Measurements from ENCODE around the gene CLASP2.

DNA sequence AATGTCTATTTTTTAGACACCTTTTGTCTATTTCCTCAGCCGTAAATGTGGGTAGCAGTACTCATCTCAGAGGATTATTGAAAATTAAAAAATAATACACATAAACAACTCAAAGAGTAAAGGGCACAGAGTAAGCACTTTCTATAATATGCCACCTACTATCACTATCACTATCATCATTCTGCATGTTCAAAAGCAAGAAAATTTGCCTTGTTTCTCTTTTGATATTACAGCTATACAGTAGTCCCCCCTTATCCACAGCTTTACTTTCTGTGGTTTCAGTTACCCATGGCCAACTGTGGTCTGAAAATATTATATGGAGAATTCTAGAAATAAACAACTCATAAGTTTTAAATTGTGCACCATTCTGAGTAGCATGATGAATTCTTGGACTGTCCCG is 27.7 kb downstream of the CLASP2 start:
- TF ChIP-seq, protein P1, sequence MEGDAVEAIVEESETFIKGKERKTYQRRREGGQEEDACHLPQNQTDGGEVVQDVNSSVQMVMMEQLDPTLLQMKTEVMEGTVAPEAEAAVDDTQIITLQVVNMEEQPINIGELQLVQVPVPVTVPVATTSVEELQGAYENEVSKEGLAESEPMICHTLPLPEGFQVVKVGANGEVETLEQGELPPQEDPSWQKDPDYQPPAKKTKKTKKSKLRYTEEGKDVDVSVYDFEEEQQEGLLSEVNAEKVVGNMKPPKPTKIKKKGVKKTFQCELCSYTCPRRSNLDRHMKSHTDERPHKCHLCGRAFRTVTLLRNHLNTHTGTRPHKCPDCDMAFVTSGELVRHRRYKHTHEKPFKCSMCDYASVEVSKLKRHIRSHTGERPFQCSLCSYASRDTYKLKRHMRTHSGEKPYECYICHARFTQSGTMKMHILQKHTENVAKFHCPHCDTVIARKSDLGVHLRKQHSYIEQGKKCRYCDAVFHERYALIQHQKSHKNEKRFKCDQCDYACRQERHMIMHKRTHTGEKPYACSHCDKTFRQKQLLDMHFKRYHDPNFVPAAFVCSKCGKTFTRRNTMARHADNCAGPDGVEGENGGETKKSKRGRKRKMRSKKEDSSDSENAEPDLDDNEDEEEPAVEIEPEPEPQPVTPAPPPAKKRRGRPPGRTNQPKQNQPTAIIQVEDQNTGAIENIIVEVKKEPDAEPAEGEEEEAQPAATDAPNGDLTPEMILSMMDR (IDR thresholded peaks at IDR 0.05; ENCODE audit: low read length), result no peak
- no peak for TF ChIP-seq EZH2 (optimal IDR thresholded peaks at IDR 0.05; ENCODE audit: low read depth, low read length)
- no peak for TF ChIP-seq EZH2phosphoT487 (IDR thresholded peaks at IDR 0.05; ENCODE audit: low read length)

All from MM.1S (cell line).